GM23248 (cell line): ENCODE data around the gene EFCAB11. TPM values are rescaled to one million over a fixed set of nuclear protein-coding genes. Genes with fewer than 3 reads are reported as not detected.

ENCODE experiments used
- DNase-seq: peaks from one replicate; pipeline ENCODE4 v3.0.0-alpha.2; 2015
- H2AFZ ChIP-seq: fragments of 200-600 bp; sonication (generic); 2 replicates; pipeline ENCODE4 v1.6.1; 2016; ENCODE audit warnings: antibody characterized with exemption
- H3F3A ChIP-seq: fragments of 200-600 bp; sonication (generic); 2 replicates; pipeline ENCODE4 v1.6.1; 2016; ENCODE audit warnings: mild to moderate bottlenecking, antibody characterized with exemption, mixed run types; ENCODE audit not compliant: insufficient read depth
- H3K27ac ChIP-seq: fragments of 200-600 bp; sonication (generic); 2 replicates; pipeline ENCODE4 v1.5.1; 2016; ENCODE audit warnings: mild to moderate bottlenecking
- H3K27me3 ChIP-seq: fragments of 200-600 bp; sonication (generic); replicated peaks from 2 replicates; pipeline ENCODE4 v1.6.1; 2016; ENCODE audit warnings: mild to moderate bottlenecking; ENCODE audit not compliant: insufficient read depth
- H3K36me3 ChIP-seq: fragments of 200-600 bp; sonication (generic); 2 replicates; pipeline ENCODE4 v1.6.1; 2016; ENCODE audit warnings: low read depth, mild to moderate bottlenecking
- H3K4me1 ChIP-seq: fragments of 200-600 bp; sonication (generic); 2 replicates; pipeline ENCODE4 v1.6.1; 2016; ENCODE audit warnings: mild to moderate bottlenecking; ENCODE audit not compliant: insufficient read depth
- H3K4me2 ChIP-seq: fragments of 200-600 bp; sonication (generic); one replicate; pipeline ENCODE4 v1.6.1; 2016; ENCODE audit warnings: mild to moderate bottlenecking; ENCODE audit not compliant: unreplicated experiment
- H3K4me3 ChIP-seq: fragments of 200-600 bp; sonication (generic); 2 replicates; pipeline ENCODE4 v1.5.1; 2016; ENCODE audit warnings: mild to moderate bottlenecking
- H3K79me2 ChIP-seq: fragments of 200-600 bp; sonication (generic); 2 replicates; pipeline ENCODE4 v1.6.1; 2016; ENCODE audit warnings: mild to moderate bottlenecking; ENCODE audit not compliant: insufficient read depth
- H3K9ac ChIP-seq: fragments of 200-600 bp; sonication (generic); 2 replicates; pipeline ENCODE4 v1.6.1; 2016; ENCODE audit warnings: mild to moderate bottlenecking
- H3K9me2 ChIP-seq: fragments of 200-600 bp; sonication (generic); 2 replicates; pipeline ENCODE4 v1.6.1; 2016; ENCODE audit warnings: mixed run types, mild to moderate bottlenecking, moderate library complexity; ENCODE audit not compliant: insufficient read depth
- H3K9me3 ChIP-seq: fragments of 200-600 bp; sonication (generic); one replicate; pipeline ENCODE4 v1.6.1; 2017; ENCODE audit warnings: low read depth
- H4K20me1 ChIP-seq: fragments of 200-600 bp; sonication (generic); 2 replicates; pipeline ENCODE4 v1.6.0; 2016; ENCODE audit not compliant: insufficient read depth
- EZH2 ChIP-seq: fragments of 200-600 bp; sonication (generic); IDR thresholded peaks from 2 replicates; pipeline ENCODE4 v1.6.1; 2018; ENCODE audit warnings: antibody characterized with exemption, mild to moderate bottlenecking; ENCODE audit not compliant: insufficient read depth, poor library complexity, severe bottlenecking
- EZH2phosphoT487 ChIP-seq: fragments of 200-600 bp; sonication (generic); IDR thresholded peaks from 2 replicates; pipeline ENCODE4 v1.6.1; 2018; ENCODE audit warnings: antibody characterized with exemption, moderate library complexity, mild to moderate bottlenecking, low read depth; ENCODE audit not compliant: insufficient read depth
- WGBS, 2 experiments: methylation state at CpG; one replicate each; pipeline ENCODE4 v1.1.6; 2015 to 2017; ENCODE audit warnings: low lambda C conversion rate in 2 of 2, low coverage in 1 of 2; ENCODE audit errors: missing lambda C conversion rate in 2 of 2; 5-methylcytosine and 5-hydroxymethylcytosine counted together
- in situ Hi-C: fragments of 300-500 bp; cut with MboI; formaldehyde crosslinking; loops from 2 replicates; pipeline ENCODE4 v1.15.0; 2020
- polyA plus RNA-seq: library from polyadenylated mRNA; unstranded; fragments of >200 nt; fragmentation: Nextera tagmentation; extraction: Ambion mirVana; gene quantifications from 2 replicates; pipeline ENCODE4 v1.2.1, GENCODE V29; 2016
- total RNA-seq: library from RNA; depleted of rRNA; stranded (reverse); fragments of >200 nt; shearing (Covaris generic); gene quantifications from 2 replicates; pipeline ENCODE4 v1.2.3, GENCODE V29; 2014

Gene EFCAB11
- total and polyA plus RNA-seq, 2 experiments from 2014 or later = 7.9 to 16.4 TPM

DNA sequence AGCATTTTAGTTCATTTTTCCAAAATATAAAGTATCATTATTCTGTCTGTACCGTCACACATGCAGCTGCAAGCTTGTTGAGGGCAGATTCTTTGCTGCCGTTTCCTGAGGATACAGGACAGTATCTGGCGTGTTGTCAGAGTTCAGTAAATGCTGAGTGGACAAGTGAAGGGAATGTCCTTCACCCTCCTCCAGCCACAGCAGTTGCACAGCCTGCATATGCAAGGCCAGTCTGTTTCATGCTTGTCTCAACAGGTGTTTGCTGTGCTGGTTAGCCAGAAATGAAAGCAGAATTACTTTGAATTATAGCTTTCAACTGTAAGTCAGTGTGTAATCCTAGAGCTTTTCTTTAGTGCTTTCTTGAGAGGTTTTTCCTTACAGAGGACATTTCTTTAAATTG lies 37.7 kb upstream of the EFCAB11 start:
- Histone ChIP-seq H2AFZ (no peak overlapping the region), H3K27me3 (no peaks in the 10 kb centered on the region), H3K9me2 (no peaks in the 10 kb centered on the region), H3K4me3 (no peak overlapping the region), H4K20me1 (no peaks in the 10 kb centered on the region), H3K79me2 (no peaks in the 10 kb centered on the region), H3K9me3 (no peaks in the 10 kb centered on the region), H3K4me1 (no peaks in the 10 kb centered on the region), H3K36me3 (peaks cover 40% of the 10 kb centered on the region), H3F3A (no peaks in the 10 kb centered on the region), H3K27ac (no peak overlapping the region), H3K9ac (no peak overlapping the region), H3K4me2 (no peak overlapping the region)
- DNase-seq = no peak
- TF ChIP-seq EZH2 = no peak
- no peak for TF ChIP-seq EZH2phosphoT487
- 75 to 78% methylated on average over 3 of the region's 3 CpGs for WGBS, 2 experiments
- in situ Hi-C loops = no loop called here

DNA sequence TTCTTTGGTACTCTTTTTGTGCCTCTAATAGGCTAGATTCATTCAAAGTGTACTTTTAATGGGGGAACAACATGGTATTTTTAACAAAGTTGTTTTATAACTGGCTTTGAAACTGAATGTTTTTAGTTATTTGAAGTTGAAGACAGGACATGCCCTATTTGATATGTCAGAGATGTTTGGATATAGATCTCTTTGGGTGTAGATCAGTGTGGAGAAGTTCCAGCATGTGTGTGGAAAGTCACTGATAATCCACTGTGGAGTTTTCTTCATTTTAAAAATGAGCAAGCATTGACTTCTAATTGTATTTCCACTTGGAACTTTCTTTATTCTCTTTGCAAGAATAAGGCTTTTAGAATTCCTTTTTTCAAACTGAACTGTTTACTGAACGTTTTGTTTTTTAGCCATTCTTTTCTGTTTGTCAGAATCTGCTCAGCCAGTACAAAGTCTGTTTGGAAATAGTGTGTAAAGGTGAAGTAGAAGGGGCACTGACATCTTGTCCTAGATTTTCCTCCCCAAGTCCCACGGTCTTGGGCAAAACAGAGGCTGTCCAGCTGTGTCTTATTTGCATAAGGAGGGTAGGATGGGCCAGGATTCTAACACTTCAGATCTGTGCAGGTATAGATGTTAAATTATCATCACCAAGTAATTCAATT lies 36.2 kb upstream of the EFCAB11 start:
- Histone ChIP-seq H3K36me3 (peaks cover 45% of the 10 kb centered on the region), H3K9me2 (no peaks in the 10 kb centered on the region), H3K27ac (no peak overlapping the region), H3K4me1 (no peaks in the 10 kb centered on the region), H3K9me3 (no peaks in the 10 kb centered on the region), H3K27me3 (no peaks in the 10 kb centered on the region), H3K4me3 (no peak overlapping the region), H3K79me2 (no peaks in the 10 kb centered on the region), H3K9ac (no peak overlapping the region), H3F3A (no peaks in the 10 kb centered on the region), H3K4me2 (no peak overlapping the region), H4K20me1 (no peaks in the 10 kb centered on the region), H2AFZ (no peak overlapping the region)
- TF ChIP-seq EZH2phosphoT487 = no peak
- TF ChIP-seq EZH2 = no peak
- no peak for DNase-seq
- in situ Hi-C loops = no loop called here
- WGBS, 2 experiments = 46 to 58% methylated on average over 2 of the region's 2 CpGs

DNA sequence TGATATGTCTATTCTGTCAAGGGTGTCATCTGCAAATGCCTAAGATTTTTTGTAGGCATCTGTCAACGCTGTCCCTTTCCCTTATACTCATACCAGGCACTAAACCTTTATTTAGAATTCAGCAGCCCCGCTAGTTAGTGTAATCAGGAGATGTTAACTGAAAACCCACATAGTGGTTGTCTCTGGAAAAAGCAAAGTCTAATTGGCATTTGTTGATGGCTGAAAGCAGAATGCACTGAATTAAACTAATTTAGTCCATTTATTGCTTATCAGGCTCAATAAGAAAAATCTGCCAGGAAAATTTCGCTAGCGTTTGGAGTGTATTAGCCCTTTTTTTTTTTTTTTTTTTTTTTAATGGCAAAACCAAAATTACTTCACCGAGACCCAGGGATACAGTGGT lies 35.7 kb upstream of the EFCAB11 start:
- Histone ChIP-seq H3K27me3 (no peaks in the 10 kb centered on the region), H3K4me1 (no peaks in the 10 kb centered on the region), H4K20me1 (no peaks in the 10 kb centered on the region), H3F3A (no peaks in the 10 kb centered on the region), H3K36me3 (peaks cover 45% of the 10 kb centered on the region), H3K4me3 (no peak overlapping the region), H3K9me2 (no peaks in the 10 kb centered on the region), H3K4me2 (no peak overlapping the region), H3K9ac (no peak overlapping the region), H3K27ac (no peak overlapping the region), H3K9me3 (no peaks in the 10 kb centered on the region), H2AFZ (no peak overlapping the region), H3K79me2 (no peaks in the 10 kb centered on the region)
- WGBS, 2 experiments = 97 to 98% methylated on average over 5 of the region's 5 CpGs
- TF ChIP-seq EZH2 (no peak), EZH2phosphoT487 (no peak)
- DNase-seq = no peak
- in situ Hi-C loops = no loop called here

DNA sequence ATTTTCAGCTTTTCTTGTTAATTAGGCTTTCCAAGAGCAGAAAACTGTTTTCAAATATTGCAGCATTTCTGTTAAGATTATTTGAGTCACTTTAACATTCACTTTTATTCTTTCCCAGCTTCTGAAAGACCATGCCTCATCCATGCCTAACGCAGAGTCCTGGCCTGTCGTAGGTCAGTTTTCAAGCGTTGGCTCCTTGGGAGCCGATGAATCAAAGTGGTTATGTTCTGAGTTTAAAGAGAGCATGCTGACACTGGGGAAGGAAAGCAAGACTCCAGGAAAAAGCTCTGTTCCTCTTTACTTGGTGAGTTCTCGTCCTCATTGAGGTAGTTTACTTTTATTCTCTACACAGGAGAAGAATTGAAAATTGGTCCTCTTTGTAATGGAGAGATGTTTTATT lies 34.3 kb upstream of the EFCAB11 start:
- Histone ChIP-seq H3K4me3 (no peak overlapping the region), H3K27me3 (no peaks in the 10 kb centered on the region), H3K9me2 (no peaks in the 10 kb centered on the region), H2AFZ (no peak overlapping the region), H3F3A (no peaks in the 10 kb centered on the region), H3K36me3 (peaks cover 34% of the 10 kb centered on the region), H3K27ac (no peak overlapping the region), H3K9ac (no peak overlapping the region), H3K79me2 (no peaks in the 10 kb centered on the region), H3K9me3 (no peaks in the 10 kb centered on the region), H3K4me1 (no peaks in the 10 kb centered on the region), H4K20me1 (no peaks in the 10 kb centered on the region), H3K4me2 (no peak overlapping the region)
- no peak for DNase-seq
- TF ChIP-seq EZH2 = no peak
- no peak for TF ChIP-seq EZH2phosphoT487
- WGBS, 2 experiments = 96 to 97% methylated on average over 5 of the region's 5 CpGs
- in situ Hi-C loops = no loop called here

DNA sequence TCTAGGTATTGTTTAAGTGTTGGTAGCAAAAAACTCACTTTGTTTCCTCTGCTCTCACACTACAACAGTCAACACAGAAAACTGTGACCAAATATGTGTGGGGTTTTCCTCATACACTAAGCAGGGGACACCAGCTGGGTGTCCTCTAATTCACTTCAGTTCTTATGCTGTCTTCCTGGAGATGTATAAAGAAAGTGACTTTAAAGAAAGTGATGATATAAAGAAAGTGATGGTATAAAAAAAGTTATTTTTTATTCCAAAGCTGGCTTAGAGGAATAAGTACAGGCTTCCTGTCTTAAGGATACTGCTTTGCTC lies 32.6 kb upstream of the EFCAB11 start:
- Histone ChIP-seq H3K79me2 (no peaks in the 10 kb centered on the region), H3K9ac (no peak overlapping the region), H3K4me3 (no peak overlapping the region), H3K9me3 (no peaks in the 10 kb centered on the region), H2AFZ (no peak overlapping the region), H3K27ac (no peak overlapping the region), H4K20me1 (no peaks in the 10 kb centered on the region), H3K4me2 (no peak overlapping the region), H3K36me3 (peaks cover 23% of the 10 kb centered on the region; the same call in 1 of the 2 replicates), H3K27me3 (no peaks in the 10 kb centered on the region), H3K4me1 (no peaks in the 10 kb centered on the region), H3K9me2 (no peaks in the 10 kb centered on the region), H3F3A (no peaks in the 10 kb centered on the region)
- DNase-seq = no peak
- TF ChIP-seq EZH2 (no peak), EZH2phosphoT487 (no peak)
- in situ Hi-C loops = no loop called here
